PFSK-1 (cell line): Measurements from ENCODE around the gene LMTK3.

ENCODE experiments used
- FOXP2 ChIP-seq: optimal IDR thresholded peaks from 2 replicates; pipeline ENCODE3; 2011; ENCODE audit warnings: borderline replicate concordance, control low read depth, inconsistent platforms; ENCODE audit not compliant: insufficient read depth; ENCODE audit errors: extremely low read length, extremely low read depth
- POLR2AphosphoS5 ChIP-seq: IDR thresholded peaks from 2 replicates; pipeline ENCODE4 v1.6.1; 2012; ENCODE audit warnings: low read depth, mild to moderate bottlenecking, control low read depth, low read length, moderate library complexity
- TAF1 ChIP-seq: IDR thresholded peaks from 2 replicates; pipeline ENCODE4 v1.6.1; 2012; ENCODE audit warnings: low read length, control low read depth, borderline replicate concordance; ENCODE audit not compliant: insufficient read depth
- TF ChIP-seq, protein P1 (sequence below), 2 experiments: IDR thresholded peaks; 2 replicates each; pipeline versions ENCODE4 v1.6.1 to v1.8.0; 2011 to 2012; ENCODE audit warnings: low read depth in 2 of 2, low read length in 2 of 2, control low read depth in 1 of 2, inconsistent platforms in 1 of 2, mild to moderate bottlenecking in 1 of 2, moderate library complexity in 1 of 2; ENCODE audit not compliant: insufficient read depth in 1 of 2

- TF ChIP-seq TAF1 (no peak), POLR2AphosphoS5 (no peak; the same call in 1 of the 2 replicates), FOXP2 (no peak)
- TF ChIP-seq, protein P1, sequence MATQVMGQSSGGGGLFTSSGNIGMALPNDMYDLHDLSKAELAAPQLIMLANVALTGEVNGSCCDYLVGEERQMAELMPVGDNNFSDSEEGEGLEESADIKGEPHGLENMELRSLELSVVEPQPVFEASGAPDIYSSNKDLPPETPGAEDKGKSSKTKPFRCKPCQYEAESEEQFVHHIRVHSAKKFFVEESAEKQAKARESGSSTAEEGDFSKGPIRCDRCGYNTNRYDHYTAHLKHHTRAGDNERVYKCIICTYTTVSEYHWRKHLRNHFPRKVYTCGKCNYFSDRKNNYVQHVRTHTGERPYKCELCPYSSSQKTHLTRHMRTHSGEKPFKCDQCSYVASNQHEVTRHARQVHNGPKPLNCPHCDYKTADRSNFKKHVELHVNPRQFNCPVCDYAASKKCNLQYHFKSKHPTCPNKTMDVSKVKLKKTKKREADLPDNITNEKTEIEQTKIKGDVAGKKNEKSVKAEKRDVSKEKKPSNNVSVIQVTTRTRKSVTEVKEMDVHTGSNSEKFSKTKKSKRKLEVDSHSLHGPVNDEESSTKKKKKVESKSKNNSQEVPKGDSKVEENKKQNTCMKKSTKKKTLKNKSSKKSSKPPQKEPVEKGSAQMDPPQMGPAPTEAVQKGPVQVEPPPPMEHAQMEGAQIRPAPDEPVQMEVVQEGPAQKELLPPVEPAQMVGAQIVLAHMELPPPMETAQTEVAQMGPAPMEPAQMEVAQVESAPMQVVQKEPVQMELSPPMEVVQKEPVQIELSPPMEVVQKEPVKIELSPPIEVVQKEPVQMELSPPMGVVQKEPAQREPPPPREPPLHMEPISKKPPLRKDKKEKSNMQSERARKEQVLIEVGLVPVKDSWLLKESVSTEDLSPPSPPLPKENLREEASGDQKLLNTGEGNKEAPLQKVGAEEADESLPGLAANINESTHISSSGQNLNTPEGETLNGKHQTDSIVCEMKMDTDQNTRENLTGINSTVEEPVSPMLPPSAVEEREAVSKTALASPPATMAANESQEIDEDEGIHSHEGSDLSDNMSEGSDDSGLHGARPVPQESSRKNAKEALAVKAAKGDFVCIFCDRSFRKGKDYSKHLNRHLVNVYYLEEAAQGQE (IDR thresholded peaks at IDR 0.05; ENCODE audit: insufficient read depth in 1 of 2, low read depth in 2 of 2, low read length in 2 of 2), result no peak
These were observed 29.6 kb downstream of the LMTK3 start for GRCh38 chr19:48481846-48482639.
